Measurements from ENCODE around the gene ZNF440. TPM values are rescaled to one million over a fixed set of nuclear protein-coding genes. Genes with fewer than 3 reads are reported as not detected.

The ZNF440 gene
- total RNA-seq = 10 to 100 TPM; 14.3 to 23.1 TPM

DNA sequence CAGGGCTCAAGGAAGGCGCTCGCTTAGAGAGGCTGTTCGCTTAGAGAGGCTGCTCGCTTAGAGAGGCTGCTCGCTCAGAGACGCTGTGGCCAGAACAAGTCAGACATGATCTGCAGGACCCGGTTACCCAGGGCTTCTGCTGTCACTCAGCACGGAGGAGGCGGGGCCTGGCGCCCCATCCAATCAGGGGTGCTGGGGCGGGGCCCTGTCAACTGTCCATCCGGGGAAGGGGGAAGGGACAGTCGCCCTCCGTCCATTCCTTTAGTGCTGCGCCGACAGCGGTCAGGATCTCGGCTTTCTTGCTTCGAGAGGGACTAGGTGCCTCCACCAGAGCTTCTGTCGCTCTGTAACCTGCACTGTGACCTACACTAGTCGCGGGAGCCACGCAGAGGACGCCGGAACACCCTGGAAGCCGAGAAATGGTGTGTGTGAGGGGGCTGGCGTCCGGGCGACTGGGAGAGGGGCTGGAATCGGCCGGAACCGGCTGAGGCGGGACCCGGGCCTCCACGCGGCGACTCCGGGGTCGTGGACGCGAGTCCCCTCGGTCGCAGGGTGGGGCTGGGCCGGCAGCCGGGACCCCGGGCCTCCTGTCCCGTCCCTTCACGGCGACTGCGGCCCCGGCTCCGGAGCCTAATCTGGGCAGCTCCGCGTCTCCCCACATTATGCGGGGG, at the start of gene ZNF440:
TSS of gene ZNF440 (plus strand) at position 245 of the 671 bp plus-strand sequence. CDS start at position 420, 175 bp downstream.

GRCh38 chr19:11766597-11767591, 47.2 kb upstream of the ZNF440 start, which contains the start of gene ZNF441:
Gene ZNF441, plus strand, starts transcription at chr19:11767000. Its CDS starts 194 bp downstream, at chr19:11767194.

DNA sequence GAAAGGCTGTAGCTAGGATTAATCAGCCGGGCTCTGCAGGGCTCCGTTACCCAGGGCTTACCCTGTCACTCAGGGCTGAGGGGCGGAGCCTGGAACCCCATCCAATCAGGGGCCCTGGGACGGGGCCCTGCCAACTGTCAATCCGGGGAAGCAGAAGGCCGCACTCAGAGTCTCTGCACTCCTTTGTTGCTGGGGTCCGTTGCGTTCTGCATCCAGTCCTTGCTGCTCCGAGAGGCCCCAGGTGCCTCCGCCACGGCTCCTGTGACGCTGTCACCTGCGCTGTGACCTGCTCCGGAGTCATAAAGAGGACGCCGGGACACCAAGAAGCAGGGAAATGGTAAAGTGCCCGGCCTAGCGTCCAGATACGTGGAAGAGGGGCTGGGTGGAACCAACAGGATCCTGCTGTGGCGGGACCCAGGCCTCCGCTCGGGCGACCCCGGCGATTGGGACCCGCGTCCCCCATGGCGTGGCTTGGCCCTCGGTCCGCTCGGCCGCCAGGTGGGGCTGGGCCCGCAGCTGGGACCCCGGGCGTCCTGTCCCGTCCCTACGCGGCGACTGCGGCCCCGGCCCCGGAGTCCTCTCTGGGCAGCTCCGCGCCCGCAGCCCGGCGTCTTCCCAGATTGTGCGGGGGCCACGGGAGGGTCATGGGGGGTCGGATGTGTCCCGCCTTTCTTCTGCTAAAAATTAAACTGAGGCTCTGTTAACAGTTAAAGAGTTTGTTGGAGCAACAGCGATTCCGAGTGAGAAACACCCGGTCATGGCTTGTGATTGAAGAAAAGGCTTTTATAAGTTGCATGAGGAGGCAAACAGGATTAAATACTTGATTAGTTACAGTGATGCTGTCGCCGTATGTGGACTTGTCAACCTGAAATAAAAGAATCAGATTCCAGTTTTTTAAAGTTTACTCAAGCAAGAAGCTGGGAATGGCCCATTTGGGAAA, 15.4 kb upstream of the ZNF440 start, which contains the start of gene ZNF491:
TSS of gene ZNF491 (plus strand) at position 133 of the 940 bp plus-strand sequence. CDS start 7,431 bp downstream, outside the sequence.

DNA sequence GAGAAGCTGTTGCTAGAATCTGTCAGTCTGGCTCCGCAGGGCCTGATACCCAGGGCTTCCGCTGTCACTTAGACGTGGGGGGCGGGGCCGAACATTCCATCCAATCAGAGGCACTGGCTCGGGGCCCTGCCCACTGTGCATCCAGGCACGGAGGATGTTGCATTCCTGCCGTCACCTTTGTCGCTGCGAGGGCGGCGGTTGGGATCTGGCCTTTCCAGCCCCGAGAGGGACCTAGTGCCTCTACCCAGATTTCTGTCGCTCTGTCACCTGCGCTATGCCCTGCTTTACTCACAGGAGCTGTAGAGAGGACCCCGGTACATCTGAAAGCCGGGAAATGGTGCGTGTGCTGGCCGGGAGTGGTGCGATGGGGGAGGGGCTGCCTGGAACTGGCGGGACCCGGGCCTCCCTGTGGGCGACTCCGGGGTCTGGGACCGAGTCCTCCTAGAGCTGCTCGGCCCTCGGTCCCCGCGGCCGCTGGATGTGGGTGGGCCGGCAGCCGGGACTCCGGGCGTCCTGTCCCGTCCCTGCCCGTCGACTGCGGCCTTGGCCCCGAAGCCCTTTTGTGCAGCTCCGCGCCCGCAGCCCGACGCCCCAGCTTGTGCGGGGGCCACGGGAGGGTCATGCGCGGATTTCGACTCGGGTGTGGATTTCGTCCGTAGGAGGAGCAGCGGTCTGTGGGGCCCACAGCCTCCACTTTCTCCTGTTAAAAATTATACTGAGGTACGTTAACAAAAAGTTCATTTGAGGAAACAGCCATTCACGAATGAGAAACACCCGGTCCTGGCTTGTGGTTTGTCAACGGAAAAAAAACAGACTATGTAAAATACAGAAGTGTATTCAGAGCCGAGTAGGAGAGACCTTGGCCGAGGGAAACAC, 34.8 kb downstream of the ZNF440 start, which contains the start of gene ZNF439:
TSS of gene ZNF439 (plus strand) at position 133 of the 876 bp plus-strand sequence. CDS start at position 275, 142 bp downstream.

Other genes with a start within 250 kb of the ZNF440 start
- 100 to 1,000 TPM; 133 to 141 TPM for gene ACP5, start 236.6 kb upstream of the ZNF440 start, total RNA-seq
- 10 to 100 TPM; 10.3 to 12.3 TPM for gene ZNF627, start 216.8 kb upstream of the ZNF440 start, total RNA-seq
- gene ZNF823, start 75.3 kb upstream of the ZNF440 start, total RNA-seq = 1 to 10 TPM; 8.6 to 8.7 TPM
- 1 to 10 TPM; 6.2 to 7.0 TPM for gene ZNF441, start 47.3 kb upstream of the ZNF440 start, total RNA-seq
- gene ZNF491, start 15.8 kb upstream of the ZNF440 start, total RNA-seq = 1 to 10 TPM; 2.7 to 7.6 TPM
- 10 to 100 TPM; 16.0 to 24.8 TPM for gene ZNF439, start 34.5 kb downstream of the ZNF440 start, total RNA-seq
- 1 to 10 TPM; 9.0 to 10.0 TPM for gene ZNF69, start 73.5 kb downstream of the ZNF440 start, total RNA-seq
- 1 to 10 TPM; 6.9 to 8.3 TPM for gene ZNF700, start 110.8 kb downstream of the ZNF440 start, total RNA-seq
- 1 to 10 TPM in 1 of 2 donors, under 1 TPM in 1; 0.33 to 1.4 TPM for gene ZNF763, start 150.8 kb downstream of the ZNF440 start, total RNA-seq
- gene ZNF433, start 221.4 kb downstream of the ZNF440 start, total RNA-seq = 1 to 10 TPM; 3.8 to 5.7 TPM
- under 1 TPM; 0.34 to 0.67 TPM for gene ZNF878, start 238.7 kb downstream of the ZNF440 start, total RNA-seq